ENCODE data around the gene OPTC.

GRCh38 chr1:203488539-203488938 lies 5.4 kb upstream of the OPTC start:
- TF ChIP-seq CTCF (IDR thresholded peaks at IDR 0.05; ENCODE audit: low read depth, low read length) (no peak), POLR2A (IDR thresholded peaks at IDR 0.05; ENCODE audit: extremely low read depth, insufficient read length) (no peak), MAX (IDR thresholded peaks at IDR 0.05; ENCODE audit: low read depth, low read length) (no peak)

Measured in NB4 (cell line).